NCI-H146 treated with DMSO at 0.1 percent for 48 hours (cell line): ENCODE results near the gene EDARADD.
A peak's percentile ranks its signal among the peaks of the same experiment; 100 is the strongest.
"Not testable (repeated sequence)": the region's sequence is repeated elsewhere in the genome, so short reads cannot be mapped to it uniquely, and the experiment has no call there.

Source experiments
- DNase-seq: peaks from one replicate; lab custom pipeline; 2025; ENCODE audit not compliant: unreplicated experiment; lab: John Stamatoyannopoulos, UW

Gene EDARADD

DNA sequence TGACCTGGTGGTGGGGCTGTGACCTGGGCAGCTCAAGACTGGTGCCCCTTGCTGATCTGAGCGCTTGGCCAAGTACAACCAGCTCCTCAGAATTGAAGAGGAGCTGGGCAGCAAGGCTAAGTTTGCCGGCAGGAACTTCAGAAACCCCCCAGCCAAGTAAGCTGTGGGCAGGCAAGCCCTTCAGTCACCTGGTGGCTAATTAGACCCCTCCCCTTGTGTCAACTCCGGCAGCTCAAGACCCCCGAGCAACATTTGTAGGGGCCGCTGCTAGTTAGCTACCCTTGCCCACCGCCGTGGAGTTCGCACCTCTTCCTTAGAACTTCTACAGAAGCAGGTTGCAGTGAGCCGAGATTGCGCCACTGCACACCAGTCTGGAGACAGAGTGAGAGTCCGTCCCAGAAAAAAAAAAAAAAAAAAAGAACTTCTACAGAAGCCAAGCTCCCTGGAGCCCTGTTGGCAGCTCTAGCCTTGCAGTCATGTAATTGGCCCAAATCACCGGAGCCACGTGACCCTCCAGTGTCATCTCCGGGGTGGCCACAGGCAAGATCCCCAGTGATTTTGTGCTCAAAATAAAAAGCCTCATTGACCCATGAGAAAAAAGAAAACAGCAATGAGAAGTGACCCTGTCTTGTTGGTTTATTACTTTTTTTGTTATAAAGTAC, 90.4 kb downstream of the EDARADD start:
- no peak for DNase-seq

DNA sequence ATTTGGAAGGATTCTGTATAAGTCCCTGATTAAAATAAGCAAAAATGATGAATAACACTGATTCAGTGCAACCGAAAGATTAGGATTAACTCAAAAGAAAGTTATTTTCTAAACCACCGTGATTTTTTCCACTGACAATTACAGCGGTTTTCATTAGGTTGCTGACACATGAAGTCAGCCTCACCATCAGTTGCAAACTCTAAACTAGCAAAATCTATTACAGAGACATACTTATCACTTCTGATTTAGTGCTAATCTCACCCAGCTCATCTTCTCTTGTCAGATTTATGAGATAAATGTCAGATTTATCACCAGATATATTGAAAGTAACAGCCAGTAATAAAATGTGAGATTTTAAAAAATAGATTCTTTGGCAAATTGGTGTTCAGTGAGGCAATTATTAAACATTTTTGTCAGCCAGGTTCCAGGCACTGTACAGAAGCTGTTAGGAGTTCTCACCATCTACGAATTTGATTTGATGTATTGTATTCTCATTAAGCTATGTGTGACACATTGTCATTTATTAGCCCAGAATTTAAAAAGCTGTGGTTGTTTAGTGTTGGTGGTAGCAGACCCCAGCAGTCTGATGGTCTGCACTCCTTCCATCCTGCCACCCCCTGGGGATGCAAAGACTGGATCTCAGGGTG, 92.4 kb downstream of the EDARADD start:
- DNase-seq: no peak

DNA sequence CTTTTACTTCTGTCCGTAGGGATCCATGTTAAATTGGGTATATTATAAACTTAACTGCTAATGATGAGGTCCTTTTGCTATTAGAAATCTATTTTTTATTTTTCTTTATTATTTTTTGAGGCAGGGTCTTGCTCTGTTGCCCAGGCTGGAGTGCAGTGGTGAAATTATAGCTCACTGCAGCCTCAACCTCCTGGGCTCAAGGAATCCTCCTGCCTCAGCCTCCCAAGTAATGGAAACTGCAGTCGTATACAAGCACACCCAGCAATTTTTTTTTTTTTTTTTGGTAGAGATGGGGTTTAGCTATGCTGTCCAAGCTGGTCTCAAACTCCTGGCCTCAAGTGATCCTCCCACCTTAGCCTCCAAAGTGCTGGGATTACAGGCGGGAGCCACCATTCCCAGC, 95.1 kb downstream of the EDARADD start:
- not testable (repeated sequence) for DNase-seq

DNA sequence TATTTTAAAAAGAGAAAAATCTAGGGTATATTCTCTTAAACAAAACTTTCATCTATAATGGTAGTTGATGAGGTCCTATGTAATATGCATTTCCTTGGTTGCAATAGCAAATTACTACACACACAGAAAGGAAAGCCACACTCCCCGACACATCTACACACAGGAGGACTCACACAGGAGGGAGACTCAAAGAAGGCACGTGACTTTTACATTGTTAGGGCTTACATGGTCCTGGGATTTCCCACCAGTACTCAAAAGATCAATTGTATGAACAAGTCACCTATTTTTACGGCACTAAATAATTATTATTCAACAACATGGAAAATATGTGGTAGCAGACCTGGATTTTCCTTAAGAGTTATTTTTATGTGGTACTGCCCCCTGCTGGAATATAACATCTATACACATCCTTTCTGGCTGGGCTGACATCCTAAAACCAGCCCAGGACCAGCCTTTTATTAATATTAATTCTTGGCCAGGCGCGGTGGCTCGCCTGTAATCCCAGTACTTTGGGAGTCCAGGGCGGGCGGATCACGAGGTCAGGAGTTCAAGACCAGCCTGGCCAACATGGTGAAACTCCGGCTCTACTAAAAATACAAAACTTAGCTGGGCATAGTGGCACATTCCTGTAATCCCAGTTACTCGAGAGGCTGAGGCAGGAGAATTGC, 95.8 kb downstream of the EDARADD start:
- peak; percentile 46 for DNase-seq

DNA sequence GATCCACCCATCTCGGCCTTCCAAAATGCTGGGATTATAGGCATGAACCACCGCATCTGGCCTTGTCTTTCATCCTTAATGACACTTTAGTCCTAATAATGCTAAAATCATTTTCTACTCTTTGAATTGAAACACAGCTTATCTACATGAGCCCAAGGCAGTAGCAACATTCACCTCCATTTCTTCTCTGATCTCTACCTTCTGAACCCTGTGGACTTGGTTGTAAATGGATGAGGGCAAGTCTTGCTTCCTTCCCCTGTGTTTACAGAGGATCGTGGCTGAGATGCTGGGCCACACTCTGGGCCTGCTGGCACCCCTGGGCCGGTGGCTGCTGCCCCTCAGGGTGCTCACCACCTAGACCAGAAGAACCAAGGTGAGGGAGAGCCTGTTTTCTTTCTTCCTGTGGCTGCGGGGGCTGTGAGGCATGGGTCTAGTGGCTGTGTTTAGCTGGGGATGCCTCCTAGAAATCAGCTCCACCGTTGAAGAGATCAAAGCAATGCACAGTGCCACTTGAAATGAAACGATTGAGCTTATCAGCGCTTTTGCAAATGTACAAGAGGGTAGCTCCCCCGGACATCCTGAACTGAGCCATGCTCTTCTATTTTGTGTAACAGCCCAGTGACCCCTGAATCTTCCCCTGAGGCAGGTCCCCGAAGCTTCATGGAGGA, 97.5 kb downstream of the EDARADD start:
- no peak for DNase-seq

DNA sequence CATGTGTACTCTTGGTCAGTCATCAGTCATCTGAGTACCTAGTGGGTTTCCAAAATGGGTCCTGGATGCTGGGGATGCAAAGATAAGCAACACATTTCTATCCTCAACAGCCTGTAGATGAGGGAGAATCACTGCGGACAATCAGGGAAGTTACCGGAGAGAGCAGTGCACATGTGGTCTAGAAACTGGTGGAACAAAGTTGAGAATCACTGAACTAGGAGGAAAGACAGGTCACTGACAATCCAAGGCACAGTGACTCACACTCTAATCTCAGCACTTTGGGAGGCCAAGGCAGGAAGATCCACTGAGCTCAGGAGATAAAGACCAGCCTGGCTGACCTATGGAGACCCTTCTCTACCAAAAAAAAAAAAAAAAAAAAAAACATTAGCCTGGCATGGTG, 98.3 kb downstream of the EDARADD start:
- DNase-seq: no peak

DNA sequence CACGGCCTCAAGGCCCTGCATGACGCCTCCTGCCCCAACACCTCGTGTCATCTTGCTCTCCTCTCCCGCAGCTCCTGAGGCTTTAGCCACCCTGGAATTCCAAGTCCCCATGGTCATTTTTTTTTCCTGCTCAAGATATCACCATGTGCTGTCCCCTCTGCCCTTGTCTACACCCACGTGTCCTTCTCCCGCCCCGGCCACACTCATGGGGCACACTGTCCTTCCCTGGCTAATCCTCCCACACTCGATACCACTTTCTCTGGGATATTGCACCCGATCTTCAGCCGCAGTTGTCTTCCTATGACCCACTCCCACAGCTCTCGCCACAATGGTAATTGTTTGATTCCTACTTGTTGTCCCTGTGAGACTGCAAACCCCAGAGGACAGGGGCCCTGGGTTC, 100.0 kb downstream of the EDARADD start:
- no peak for DNase-seq

DNA sequence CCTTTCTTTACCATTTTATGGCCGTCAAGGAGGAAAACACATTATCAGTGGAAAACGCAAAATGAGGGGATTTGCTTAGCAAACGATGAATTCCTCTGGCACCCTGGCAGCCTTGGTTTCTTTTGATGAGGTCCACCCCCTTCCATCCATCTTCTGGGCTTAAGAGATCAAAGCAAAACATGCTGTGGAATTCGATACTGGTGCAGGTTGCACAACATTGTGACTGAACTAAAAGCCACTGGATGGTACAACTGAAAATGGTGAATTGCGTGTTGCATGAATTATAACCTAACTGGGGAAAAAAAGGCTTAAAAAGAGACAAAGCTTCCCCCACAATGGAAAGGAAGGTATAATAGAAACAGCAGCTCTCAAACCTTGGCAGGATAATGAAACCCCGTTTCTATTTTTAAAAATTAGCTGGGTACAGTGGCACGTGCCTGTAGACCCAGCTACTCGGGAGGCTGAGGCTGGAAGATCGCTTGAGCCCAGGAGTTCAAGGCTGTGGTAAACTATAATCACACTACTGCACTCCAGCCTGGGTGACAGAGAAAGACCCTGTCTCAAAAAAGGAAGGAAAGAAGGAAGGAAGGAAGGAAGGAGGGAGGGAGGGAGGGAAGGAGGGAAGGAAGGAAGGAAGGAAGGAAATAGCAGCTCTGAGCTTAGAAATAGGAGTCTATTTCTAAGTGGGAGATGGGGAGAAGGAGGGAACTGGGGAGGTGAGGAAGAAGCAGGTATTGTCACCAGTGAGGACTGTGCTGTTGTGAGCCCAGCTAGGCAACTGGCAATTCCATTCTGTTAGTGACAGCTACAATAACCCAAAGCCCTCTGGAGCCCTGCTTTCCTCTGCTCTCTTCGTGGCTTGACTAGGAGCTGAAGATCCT, 100.7 kb downstream of the EDARADD start:
- no peak for DNase-seq

DNA sequence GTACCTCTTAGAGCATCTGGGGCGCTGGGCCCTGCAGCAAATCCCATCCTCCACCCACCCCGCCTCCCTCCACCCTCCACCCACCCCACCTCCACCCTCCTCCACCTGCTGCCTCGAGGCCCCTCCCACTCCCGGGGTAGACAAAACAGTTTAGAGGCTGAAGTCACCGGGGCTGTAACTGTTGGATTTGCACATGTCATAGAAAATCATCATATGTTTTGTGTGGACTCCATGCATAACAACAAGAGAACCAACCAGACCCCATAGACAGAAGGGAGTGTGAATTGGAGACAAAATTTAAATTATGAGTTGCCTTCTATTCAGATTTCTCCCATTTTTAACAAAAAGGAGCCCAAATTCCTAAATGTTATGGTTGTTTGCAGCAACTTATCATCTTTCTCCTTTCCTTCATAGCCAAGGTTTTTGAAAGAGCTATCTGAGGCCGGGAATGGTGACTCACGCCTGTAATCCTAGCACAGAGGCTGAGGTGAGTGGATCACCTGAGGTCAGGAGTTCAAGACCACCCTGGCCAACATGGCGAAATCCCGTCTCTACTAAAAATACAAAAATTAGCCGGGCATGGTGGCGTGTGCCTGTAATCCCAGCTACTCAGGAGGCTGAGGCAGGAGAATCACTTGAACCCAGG, 101.5 kb downstream of the EDARADD start:
- peak; percentile 16 for DNase-seq

DNA sequence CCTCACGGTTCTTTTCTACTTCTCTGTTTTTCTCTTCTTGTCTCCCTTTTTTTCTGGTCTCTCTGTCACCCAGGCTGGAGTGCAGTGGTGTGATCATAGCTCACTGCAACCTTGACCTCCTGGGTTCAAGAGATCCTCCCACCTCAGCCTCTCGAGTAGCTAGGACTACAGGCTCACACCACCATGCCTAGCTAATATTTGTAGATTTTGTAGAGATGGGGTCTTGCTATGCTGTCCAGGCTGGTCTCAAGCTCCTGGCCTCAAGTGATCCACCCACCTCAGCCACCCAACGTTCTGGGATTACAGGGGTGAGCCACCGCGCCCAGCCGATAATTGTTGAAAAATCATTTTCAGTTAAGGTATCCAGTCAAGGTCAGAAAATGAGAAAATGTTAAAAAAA, 103.8 kb downstream of the EDARADD start:
- DNase-seq: no peak

DNA sequence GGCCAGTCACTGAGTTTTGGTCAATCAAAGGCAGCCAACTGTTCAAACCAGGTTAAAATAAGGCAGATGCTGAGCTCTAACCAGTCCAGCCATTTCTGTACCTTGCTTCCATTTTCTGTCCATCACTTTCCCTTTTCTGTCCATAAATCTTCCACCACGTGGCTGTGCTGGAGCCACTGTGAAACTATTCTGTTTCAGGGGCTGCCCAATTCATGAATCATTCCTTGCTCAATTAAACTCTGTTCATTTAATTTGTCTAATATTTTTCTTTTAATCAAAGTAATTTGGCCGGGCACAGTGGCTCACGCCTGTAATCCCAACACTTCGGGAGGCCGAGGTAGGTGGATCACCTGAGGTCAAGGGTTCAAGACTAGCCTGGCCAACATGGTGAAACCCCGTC, 107.0 kb downstream of the EDARADD start:
- DNase-seq: no peak

DNA sequence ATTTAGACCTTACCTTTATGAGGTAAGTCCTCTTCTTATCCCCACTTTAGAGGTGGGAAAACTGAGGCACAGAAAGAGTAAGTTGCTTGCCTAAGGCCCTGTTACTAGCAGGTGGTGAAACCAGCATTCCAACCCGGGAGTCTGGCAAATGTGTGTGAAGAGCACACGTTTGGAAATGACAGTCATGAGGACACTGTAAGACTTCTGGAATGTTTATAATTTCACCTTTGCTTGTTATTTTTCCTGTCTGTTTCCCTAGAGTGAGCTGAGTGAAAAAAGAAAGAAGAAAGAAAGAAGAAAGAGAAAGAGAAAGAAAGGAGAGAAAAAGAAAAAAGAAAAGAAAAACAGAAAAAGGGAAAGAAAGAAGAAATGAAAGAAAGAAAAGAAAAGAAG, 108.5 kb downstream of the EDARADD start:
- DNase-seq: no peak

DNA sequence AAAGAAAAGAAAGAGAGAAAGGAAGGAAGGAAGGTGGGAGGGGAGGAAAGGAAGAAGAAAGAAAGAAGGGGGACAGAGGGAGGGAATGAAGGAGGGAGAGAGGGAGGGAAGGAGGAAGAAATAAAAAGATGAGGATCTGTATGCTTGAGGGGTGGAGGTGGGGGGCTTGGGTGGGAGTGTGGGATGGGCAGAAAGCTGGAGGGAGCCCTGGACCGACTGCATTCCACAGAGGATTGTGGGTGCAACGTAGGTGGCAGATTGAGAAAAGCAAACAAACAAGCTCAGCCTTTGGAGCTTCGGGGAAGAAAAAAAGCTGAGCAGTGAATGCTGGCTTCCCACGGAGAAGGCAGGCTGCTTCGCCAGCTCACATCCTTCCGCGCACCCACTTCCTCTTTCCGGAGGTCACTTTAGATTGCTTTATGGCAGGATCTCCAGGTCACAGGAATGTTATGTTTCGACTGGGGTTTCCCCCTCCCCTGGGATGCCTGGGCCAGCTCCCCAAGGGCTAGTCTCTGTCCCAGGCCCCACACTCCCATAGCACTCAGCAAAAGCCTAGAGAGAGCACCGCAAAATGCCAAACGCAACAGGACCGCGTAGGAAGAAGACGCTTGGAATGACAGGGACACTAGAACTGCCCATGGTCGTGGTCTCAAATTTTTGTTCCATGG, 109.0 kb downstream of the EDARADD start:
- peak; percentile 42 for DNase-seq

DNA sequence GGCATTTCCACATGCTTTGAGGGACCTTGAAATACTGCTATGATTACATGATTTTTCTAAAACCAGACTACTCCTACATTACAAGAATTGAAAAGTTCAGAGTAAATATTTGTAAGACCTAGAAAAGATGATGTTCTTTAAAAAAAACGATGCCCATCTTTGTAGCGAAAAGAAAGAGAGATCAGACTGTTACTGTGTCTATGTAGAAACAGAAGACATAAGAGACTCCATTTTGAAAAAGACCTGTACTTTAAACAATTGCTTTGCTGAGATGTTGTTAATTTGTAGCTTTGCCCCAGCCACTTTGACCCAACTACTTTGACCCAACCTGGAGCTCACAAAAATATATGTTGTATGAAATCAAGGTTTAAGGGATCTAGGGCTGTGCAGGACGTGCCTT, 110.3 kb downstream of the EDARADD start:
- not testable (repeated sequence) for DNase-seq

DNA sequence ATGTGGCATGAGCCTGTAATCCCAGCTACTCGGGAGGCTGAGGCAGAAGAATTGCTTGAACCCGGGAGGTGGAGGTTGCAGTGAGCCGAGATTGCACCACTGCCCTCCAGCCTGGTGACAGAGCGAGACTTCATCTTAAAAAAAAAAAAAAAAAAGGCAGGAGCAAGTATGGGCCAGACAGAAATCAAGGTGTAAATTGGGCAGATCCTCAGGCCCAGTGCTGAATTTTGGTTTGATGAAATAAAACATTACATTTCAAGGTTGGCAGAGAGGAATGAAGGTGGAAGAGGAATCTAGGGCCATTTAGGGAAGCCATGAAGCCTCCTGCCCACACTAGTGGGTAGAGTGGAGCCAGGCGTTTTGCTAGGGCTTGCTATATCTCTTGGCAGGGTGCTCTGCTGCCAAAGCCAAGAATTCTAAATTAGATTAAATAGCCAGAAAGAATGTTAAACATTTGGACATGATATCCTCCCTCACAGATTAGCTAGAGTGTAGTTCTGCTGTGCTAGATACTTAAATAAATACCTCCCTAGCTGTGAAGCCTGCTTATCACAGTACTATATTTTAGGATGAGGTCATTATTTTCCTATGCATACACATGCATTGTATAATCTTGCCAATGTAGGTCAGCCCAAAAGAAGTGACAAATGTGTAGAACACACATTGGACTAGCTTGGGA, 113.1 kb downstream of the EDARADD start:
- no peak for DNase-seq

DNA sequence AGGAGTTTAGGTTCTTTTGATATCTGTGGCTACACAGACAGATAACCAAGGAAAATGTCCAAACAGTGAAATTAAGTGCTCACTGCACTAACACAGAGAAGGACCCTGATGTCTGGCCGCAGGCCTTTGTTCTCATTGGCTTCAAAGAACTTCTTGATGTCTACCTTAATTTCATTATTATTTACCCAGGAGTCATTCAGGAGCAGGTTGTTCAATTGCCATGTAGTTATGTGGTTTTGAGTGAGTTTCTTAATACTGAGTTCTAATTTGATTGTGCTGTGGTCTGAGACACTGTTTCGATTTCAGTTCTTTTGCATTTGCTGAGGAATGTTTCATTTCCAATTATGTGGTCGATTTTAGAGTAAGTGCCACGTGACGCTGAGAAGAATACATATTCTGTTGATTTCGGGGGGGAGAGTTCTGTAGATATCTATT, 114.5 kb downstream of the EDARADD start:
- DNase-seq: no peak

DNA sequence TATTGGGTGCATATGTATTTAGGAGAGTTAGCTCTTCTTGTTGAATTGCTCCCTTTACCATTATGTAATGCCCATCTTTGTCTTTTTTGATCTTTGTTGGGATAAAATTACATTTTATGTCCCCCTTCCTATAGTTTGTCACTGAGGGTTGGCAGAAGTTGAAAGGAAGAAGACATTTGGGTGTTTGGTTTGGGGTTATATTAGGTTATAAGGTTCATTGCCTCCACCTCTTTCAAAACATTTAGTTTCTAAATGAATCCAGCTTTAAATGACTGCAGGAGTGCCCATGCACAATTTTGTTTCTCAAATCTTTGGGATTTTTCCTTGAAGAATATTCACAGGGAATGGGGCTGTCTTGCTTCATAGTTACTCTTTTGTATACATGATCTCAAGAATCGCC, 115.1 kb downstream of the EDARADD start:
- DNase-seq: no peak

DNA sequence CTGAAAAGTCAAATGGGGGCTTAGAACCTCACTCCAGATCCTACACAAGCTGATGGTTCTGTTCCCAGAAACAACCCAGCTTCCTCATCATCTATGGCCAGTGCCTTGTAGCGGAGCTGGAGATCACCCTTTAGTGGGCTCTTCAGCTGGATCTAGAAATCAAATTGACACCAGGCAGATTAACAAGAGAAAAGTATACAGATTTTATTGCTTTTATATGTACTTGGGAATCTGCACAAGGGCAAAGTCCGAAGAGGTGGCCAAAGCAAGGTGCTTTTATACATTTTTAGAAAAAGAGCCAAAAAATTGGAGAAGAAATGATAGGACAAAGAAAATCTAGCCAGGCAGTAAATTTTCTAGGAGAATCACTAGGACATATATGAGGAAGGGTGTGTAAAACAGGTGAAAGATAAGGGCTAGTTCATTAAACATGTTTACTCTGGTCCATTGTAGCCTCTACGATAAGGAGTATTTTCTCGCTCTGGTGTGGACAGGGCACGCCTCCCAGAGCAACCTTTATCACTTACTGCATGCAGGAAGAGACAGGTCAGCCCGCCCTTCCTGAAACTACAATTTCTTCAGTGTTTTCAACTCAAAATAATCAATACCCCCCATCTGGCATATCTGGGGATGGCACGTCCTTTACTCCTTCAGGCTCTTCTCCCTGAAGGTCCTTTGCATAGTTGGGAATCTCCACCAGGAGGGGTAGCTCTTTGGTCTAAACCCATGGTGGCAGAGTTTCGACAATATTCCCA, 115.7 kb downstream of the EDARADD start:
- no peak for DNase-seq
